SJSA1 (cell line): ENCODE measurements around the gene BUB1. TPM values are rescaled to one million over a fixed set of nuclear protein-coding genes. Genes with fewer than 3 reads are reported as not detected.
"Not testable (repeated sequence)": the region's sequence is repeated elsewhere in the genome, so short reads cannot be mapped to it uniquely, and the experiment has no call there.

Source experiments
- DNase-seq, 2 experiments: peaks; one replicate each; pipeline ENCODE4 v3.0.0-alpha.2; 2015 to 2020; ENCODE audit warnings: low spot score in 2 of 2, low read depth in 1 of 2
- H3K27ac ChIP-seq: fragments of 250-450 bp; sonication (Bioruptor Pico); 2 replicates; pipeline ENCODE4 v1.5.1; 2020; ENCODE audit warnings: mild to moderate bottlenecking, moderate library complexity
- H3K27me3 ChIP-seq: fragments of 250-450 bp; sonication (Bioruptor Pico); replicated peaks from 2 replicates; pipeline ENCODE4 v1.5.1; 2020; ENCODE audit warnings: mild to moderate bottlenecking, moderate library complexity
- H3K36me3 ChIP-seq: fragments of 250-450 bp; sonication (Bioruptor Pico); 2 replicates; pipeline ENCODE4 v1.5.1; 2020; ENCODE audit warnings: mild to moderate bottlenecking
- H3K4me1 ChIP-seq: fragments of 250-450 bp; sonication (Bioruptor Pico); replicated peaks from 2 replicates; pipeline ENCODE4 v1.6.1; 2021; ENCODE audit warnings: mild to moderate bottlenecking
- H3K4me3 ChIP-seq: fragments of 250-450 bp; sonication (Bioruptor Pico); 2 replicates; pipeline ENCODE4 v1.5.1; 2020; ENCODE audit warnings: mild to moderate bottlenecking
- H3K9me3 ChIP-seq: fragments of 250-450 bp; sonication (Bioruptor Pico); replicated peaks from 2 replicates; pipeline ENCODE4 v1.5.1; 2020; ENCODE audit warnings: mild to moderate bottlenecking
- total RNA-seq: library from RNA; depleted of rRNA; stranded (reverse); fragments of >200 nt; shearing (Covaris generic); gene quantifications from 2 replicates; pipeline ENCODE4 v1.2.3, GENCODE V29; 2014

Gene BUB1
- total RNA-seq, 1 experiment from 2014 or later: 109 TPM

- no peaks in the 10 kb centered on the region for H3K9me3 ChIP-seq
- H3K4me1 ChIP-seq: no peaks in the 10 kb centered on the region
- H3K4me3 ChIP-seq: no peak overlapping the region
- no peak overlapping the region for H3K27ac ChIP-seq
- DNase-seq: no peak
- H3K27me3 ChIP-seq: no peaks in the 10 kb centered on the region
- peaks cover 100% of the 10 kb centered on the region for H3K36me3 ChIP-seq
Measured at GRCh38 chr2:110657724-110658305, 20.0 kb downstream of the BUB1 start.

- Histone ChIP-seq H3K27ac (no peak overlapping the region), H3K9me3 (no peaks in the 10 kb centered on the region), H3K4me1 (no peaks in the 10 kb centered on the region), H3K27me3 (no peaks in the 10 kb centered on the region), H3K36me3 (peaks cover 100% of the 10 kb centered on the region), H3K4me3 (no peak overlapping the region)
- no peak for DNase-seq
Measured at GRCh38 chr2:110655701-110656100, 22.2 kb downstream of the BUB1 start.

GRCh38 chr2:110653861-110654260, 24.0 kb downstream of the BUB1 start:
- H3K4me1 ChIP-seq: no peaks in the 10 kb centered on the region
- no peak overlapping the region for H3K4me3 ChIP-seq
- H3K27me3 ChIP-seq: no peaks in the 10 kb centered on the region
- H3K9me3 ChIP-seq: no peaks in the 10 kb centered on the region
- no peak for DNase-seq
- H3K36me3 ChIP-seq: peaks cover 98% of the 10 kb centered on the region
- no peak overlapping the region for H3K27ac ChIP-seq

- peaks cover 82% of the 10 kb centered on the region for H3K36me3 ChIP-seq
- H3K4me1 ChIP-seq: no peaks in the 10 kb centered on the region
- no peak overlapping the region for H3K4me3 ChIP-seq
- no peak overlapping the region for H3K27ac ChIP-seq
- H3K9me3 ChIP-seq: no peaks in the 10 kb centered on the region
- H3K27me3 ChIP-seq: no peaks in the 10 kb centered on the region
- DNase-seq: no peak
Measured at GRCh38 chr2:110650346-110650745, 27.5 kb downstream of the BUB1 start.

GRCh38 chr2:110647777-110648176, 30.1 kb downstream of the BUB1 start:
- Histone ChIP-seq H3K9me3 (no peaks in the 10 kb centered on the region), H3K27me3 (no peaks in the 10 kb centered on the region), H3K27ac (no peak overlapping the region), H3K4me1 (no peaks in the 10 kb centered on the region), H3K36me3 (peaks cover 81% of the 10 kb centered on the region), H3K4me3 (no peak overlapping the region)
- no peak for DNase-seq

DNA sequence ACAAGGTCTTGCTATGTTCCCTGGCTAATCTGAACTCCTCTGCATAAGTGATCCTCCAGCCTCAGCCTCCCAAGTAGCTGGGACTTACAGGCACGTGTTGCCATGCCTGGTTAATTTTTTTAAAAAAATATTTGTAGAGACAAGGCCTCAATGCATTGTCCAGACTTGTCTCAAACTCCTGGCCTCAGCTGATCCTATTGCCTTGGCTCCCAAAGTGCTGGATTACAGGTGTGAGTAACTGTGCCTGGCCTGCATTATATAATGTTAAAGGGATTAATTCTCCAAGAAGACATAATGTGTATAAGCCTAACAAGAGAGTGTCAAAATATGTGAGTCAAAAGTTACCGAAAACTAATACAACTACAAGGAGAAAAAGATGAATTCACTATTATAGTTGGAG, 32.2 kb downstream of the BUB1 start:
- Histone ChIP-seq H3K36me3 (peaks cover 81% of the 10 kb centered on the region), H3K4me1 (no peaks in the 10 kb centered on the region), H3K27ac (no peak overlapping the region), H3K4me3 (no peak overlapping the region), H3K9me3 (no peaks in the 10 kb centered on the region), H3K27me3 (no peaks in the 10 kb centered on the region)
- no peak for DNase-seq

- no peak overlapping the region for H3K27ac ChIP-seq
Measured at GRCh38 chr2:110644357-110644756, 33.5 kb downstream of the BUB1 start.

GRCh38 chr2:110642360-110642759, 35.5 kb downstream of the BUB1 start:
- Histone ChIP-seq H3K27ac (no peak overlapping the region), H3K4me3 (no peak overlapping the region), H3K27me3 (no peaks in the 10 kb centered on the region), H3K9me3 (no peaks in the 10 kb centered on the region), H3K4me1 (no peaks in the 10 kb centered on the region), H3K36me3 (peaks cover 83% of the 10 kb centered on the region)
- DNase-seq: no peak

More at GRCh38 chr2:110644357-110644756, 33.5 kb downstream of the BUB1 start:
- H3K36me3 ChIP-seq: peaks cover 83% of the 10 kb centered on the region
- DNase-seq: no peak
- no peaks in the 10 kb centered on the region for H3K27me3 ChIP-seq
- no peak overlapping the region for H3K4me3 ChIP-seq
- no peaks in the 10 kb centered on the region for H3K4me1 ChIP-seq
- no peaks in the 10 kb centered on the region for H3K9me3 ChIP-seq

DNA sequence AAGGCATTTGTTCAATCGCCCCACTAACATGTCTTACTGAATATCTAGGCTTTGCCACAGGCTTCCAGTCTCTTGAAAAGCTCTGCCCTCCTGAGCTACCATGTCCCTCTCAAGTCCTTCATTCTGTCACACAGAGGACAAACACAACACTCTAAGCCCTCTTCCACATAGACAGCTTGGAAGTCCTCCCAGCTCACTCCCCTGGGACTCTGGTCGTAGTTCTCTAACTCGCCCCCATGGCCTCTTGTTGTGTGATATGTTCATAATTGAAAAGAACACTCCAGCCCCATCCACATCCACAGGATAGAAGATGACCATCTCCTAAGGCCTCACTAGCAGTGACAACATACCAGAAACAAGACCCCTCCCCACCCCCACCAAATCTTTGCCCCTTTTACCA, 37.9 kb downstream of the BUB1 start:
- H3K27ac ChIP-seq: no peak overlapping the region
- H3K27me3 ChIP-seq: no peaks in the 10 kb centered on the region
- no peak overlapping the region for H3K4me3 ChIP-seq
- no peak for DNase-seq
- H3K9me3 ChIP-seq: no peaks in the 10 kb centered on the region; the same call in 1 of the 2 replicates
- peaks cover 89% of the 10 kb centered on the region for H3K36me3 ChIP-seq
- H3K4me1 ChIP-seq: no peaks in the 10 kb centered on the region

- no peak overlapping the region for H3K4me3 ChIP-seq
- H3K4me1 ChIP-seq: no peaks in the 10 kb centered on the region
- DNase-seq: no peak
- no peaks in the 10 kb centered on the region; the same call in 1 of the 2 replicates for H3K9me3 ChIP-seq
- H3K27ac ChIP-seq: no peak overlapping the region
- peaks cover 87% of the 10 kb centered on the region for H3K36me3 ChIP-seq
- no peaks in the 10 kb centered on the region for H3K27me3 ChIP-seq
Measured at GRCh38 chr2:110638952-110639695, 38.7 kb downstream of the BUB1 start.

- Histone ChIP-seq H3K9me3 (no peaks in the 10 kb centered on the region; the same call in 1 of the 2 replicates), H3K27ac (no peak overlapping the region), H3K4me1 (no peaks in the 10 kb centered on the region), H3K4me3 (no peak overlapping the region), H3K27me3 (no peaks in the 10 kb centered on the region), H3K36me3 (peaks cover 76% of the 10 kb centered on the region)
- no peak for DNase-seq
Measured at GRCh38 chr2:110638004-110638403, 39.9 kb downstream of the BUB1 start.

DNA sequence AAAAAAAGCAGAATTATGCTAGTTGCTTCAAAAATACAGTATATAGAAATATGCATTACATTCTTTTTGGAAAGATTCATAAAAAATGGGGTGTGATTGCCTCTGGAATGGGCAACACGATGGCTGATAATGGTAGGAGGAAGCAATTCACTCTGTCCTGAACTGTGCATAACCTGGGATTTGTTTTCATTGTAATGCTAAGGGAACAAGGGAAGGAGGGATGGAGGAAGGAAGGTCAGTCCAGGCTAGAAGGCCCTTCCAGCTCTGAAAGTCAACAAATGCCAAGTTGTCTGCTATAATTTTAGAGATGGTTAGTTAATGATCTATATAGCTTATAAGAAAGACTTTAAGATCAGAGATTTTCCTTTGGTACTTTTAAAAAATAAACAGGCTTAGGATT, 40.8 kb downstream of the BUB1 start:
- no peaks in the 10 kb centered on the region for H3K4me1 ChIP-seq
- H3K4me3 ChIP-seq: no peak overlapping the region
- no peaks in the 10 kb centered on the region for H3K27me3 ChIP-seq
- no peak overlapping the region for H3K27ac ChIP-seq
- DNase-seq: no peak
- H3K36me3 ChIP-seq: peaks cover 67% of the 10 kb centered on the region
- H3K9me3 ChIP-seq: no peaks in the 10 kb centered on the region; the same call in 1 of the 2 replicates

DNA sequence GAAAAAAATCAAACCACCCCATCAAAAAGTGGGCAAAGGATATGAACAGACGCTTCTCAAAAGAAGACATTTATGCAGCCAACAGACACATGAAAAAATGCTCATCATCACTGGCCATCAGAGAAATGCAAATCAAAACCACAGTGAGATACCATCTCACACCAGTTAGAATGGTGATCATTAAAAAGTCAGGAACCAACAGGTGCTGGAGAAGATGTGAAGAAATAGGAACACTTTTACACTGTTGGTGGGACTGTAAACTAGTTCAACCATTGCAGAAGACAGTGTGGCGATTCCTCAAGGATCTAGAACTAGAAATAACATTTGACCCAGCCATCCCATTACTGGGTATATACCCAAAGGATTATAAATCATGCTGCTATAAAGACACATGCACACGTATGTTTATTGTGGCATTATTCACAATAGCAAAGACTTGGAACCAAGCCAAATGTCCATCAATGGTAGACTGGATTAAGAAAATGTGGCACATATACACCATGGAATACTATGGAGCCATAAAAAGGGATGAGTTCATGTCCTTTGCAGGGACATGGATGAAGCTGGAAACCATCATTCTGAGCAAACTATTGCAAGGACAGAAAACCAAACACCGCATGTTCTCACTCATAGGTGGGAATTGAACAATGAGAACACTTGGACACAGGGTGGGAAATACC, 41.8 kb downstream of the BUB1 start:
- DNase-seq, H3K4me1 ChIP-seq, H3K9me3 ChIP-seq, H3K27me3 ChIP-seq, H3K27ac ChIP-seq, H3K4me3 ChIP-seq: not testable (repeated sequence)
- peaks cover 57% of the 10 kb centered on the region for H3K36me3 ChIP-seq

DNA sequence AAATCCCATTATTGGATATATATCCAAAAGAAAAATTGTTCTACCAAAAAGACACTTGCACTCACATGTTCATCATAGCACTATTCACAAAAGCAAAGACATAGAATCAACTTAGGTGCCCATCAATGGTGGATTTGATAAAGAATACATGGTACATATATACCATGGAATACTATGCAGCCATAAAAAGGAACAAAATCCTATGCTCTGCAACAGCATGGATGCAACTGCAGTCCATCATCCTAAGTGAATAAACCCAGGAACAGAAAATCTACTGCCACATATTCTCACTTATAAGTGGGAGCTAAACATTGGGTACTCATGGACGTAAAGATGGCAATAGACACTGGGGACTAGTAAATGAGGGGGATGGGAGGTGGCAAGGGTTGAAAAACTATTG, 50.5 kb downstream of the BUB1 start:
- H3K27ac ChIP-seq, H3K36me3 ChIP-seq, H3K4me1 ChIP-seq, H3K4me3 ChIP-seq, DNase-seq, H3K27me3 ChIP-seq, H3K9me3 ChIP-seq: not testable (repeated sequence)
